ENCODE results near the gene SDF4.

The SDF4 gene

GRCh38 chr1:1240822-1241587 is 9.2 kb upstream of the SDF4 start:
- no peak for DNase-seq

- no peak for DNase-seq
These were observed 8.5 kb upstream of the SDF4 start for GRCh38 chr1:1240348-1240732.

GRCh38 chr1:1239614-1240347 is 8.0 kb upstream of the SDF4 start:
- DNase-seq = no peak

- DNase-seq = no peak
These were observed 7.4 kb upstream of the SDF4 start for GRCh38 chr1:1239227-1239613.

GRCh38 chr1:1238702-1239178 is 6.9 kb upstream of the SDF4 start:
- DNase-seq = no peak

GRCh38 chr1:1237874-1238701 is 6.3 kb upstream of the SDF4 start:
- no peak for DNase-seq

- DNase-seq = no peak
These were observed 5.4 kb upstream of the SDF4 start for GRCh38 chr1:1236945-1237873.

GRCh38 chr1:1236176-1236763 is 4.5 kb upstream of the SDF4 start:
- DNase-seq = no peak

GRCh38 chr1:1235016-1235744 is 3.4 kb upstream of the SDF4 start:
- DNase-seq = no peak

- DNase-seq = no peak
These were observed 2.5 kb upstream of the SDF4 start for GRCh38 chr1:1234180-1234808.

- no peak for DNase-seq
These were observed 1.7 kb upstream of the SDF4 start for GRCh38 chr1:1233567-1233892.

- no peak for DNase-seq
These were observed 1.2 kb upstream of the SDF4 start for GRCh38 chr1:1232796-1233566.

GRCh38 chr1:1232208-1232795 is 501 bp upstream of the SDF4 start, which contains the start of gene B3GALT6:
TSS of gene B3GALT6 (plus strand) at chr1:1232237. CDS start at chr1:1232279, 42 bp downstream.
- DNase-seq = no peak

GRCh38 chr1:1230656-1231399 is 973 bp downstream of the SDF4 start:
- no peak for DNase-seq

GRCh38 chr1:1229770-1230169 is 2.0 kb downstream of the SDF4 start:
- DNase-seq = no peak

GRCh38 chr1:1228596-1229321 is 3.0 kb downstream of the SDF4 start:
- no peak for DNase-seq

GRCh38 chr1:1228187-1228586 is 3.6 kb downstream of the SDF4 start:
- DNase-seq = no peak

- no peak for DNase-seq
These were observed 4.4 kb downstream of the SDF4 start for GRCh38 chr1:1227386-1227785.
